ENCODE data around the gene OR2A7.
"Not testable (repeated sequence)": the region's sequence is repeated elsewhere in the genome, so short reads cannot be mapped to it uniquely, and the experiment has no call there.

The OR2A7 gene

GRCh38 chr7:144252307-144252706 lies 12.3 kb downstream of the OR2A7 start:
- DNase-seq (ENCODE audit: low read depth, low spot score) = not testable (repeated sequence)

GRCh38 chr7:144247674-144248330 lies 16.8 kb downstream of the OR2A7 start:
- DNase-seq (ENCODE audit: low read depth, low spot score) = not testable (repeated sequence)

GRCh38 chr7:144246967-144247366 lies 17.6 kb downstream of the OR2A7 start:
- not testable (repeated sequence) for DNase-seq (ENCODE audit: low read depth, low spot score)

- DNase-seq (ENCODE audit: low read depth, low spot score) = not testable (repeated sequence)
These were observed 19.2 kb downstream of the OR2A7 start for GRCh38 chr7:144245372-144245771.

- DNase-seq (ENCODE audit: low read depth, low spot score) = not testable (repeated sequence)
These were observed 25.2 kb downstream of the OR2A7 start, which contains the start of gene OR2A42 for GRCh38 chr7:144239365-144239764. OR2A42 (minus strand) TSS chr7:144239605; CDS start chr7:144232843, 6,762 bp downstream.

- not testable (repeated sequence) for DNase-seq (ENCODE audit: low read depth, low spot score)
These were observed 26.0 kb downstream of the OR2A7 start for GRCh38 chr7:144238530-144239082.

- DNase-seq (ENCODE audit: low read depth, low spot score) = not testable (repeated sequence)
These were observed 31.6 kb downstream of the OR2A7 start for GRCh38 chr7:144233039-144233438.

- DNase-seq (ENCODE audit: low read depth, low spot score) = not testable (repeated sequence)
These were observed 33.6 kb downstream of the OR2A7 start for GRCh38 chr7:144231027-144231426.

- DNase-seq (ENCODE audit: low read depth, low spot score) = not testable (repeated sequence)
These were observed 35.8 kb downstream of the OR2A7 start for GRCh38 chr7:144228810-144229209.

- DNase-seq (ENCODE audit: low read depth, low spot score) = not testable (repeated sequence)
These were observed 37.7 kb downstream of the OR2A7 start for GRCh38 chr7:144226866-144227265.

GRCh38 chr7:144223675-144224074 lies 40.9 kb downstream of the OR2A7 start:
- DNase-seq (ENCODE audit: low read depth, low spot score) = not testable (repeated sequence)

- not testable (repeated sequence) for DNase-seq (ENCODE audit: low read depth, low spot score)
These were observed 44.1 kb downstream of the OR2A7 start for GRCh38 chr7:144220531-144220930.

- not testable (repeated sequence) for DNase-seq (ENCODE audit: low read depth, low spot score)
These were observed 45.4 kb downstream of the OR2A7 start for GRCh38 chr7:144219149-144219548.

GRCh38 chr7:144218581-144218980 lies 46.0 kb downstream of the OR2A7 start:
- DNase-seq (ENCODE audit: low read depth, low spot score) = not testable (repeated sequence)

GRCh38 chr7:144217200-144217599 lies 47.4 kb downstream of the OR2A7 start:
- DNase-seq (ENCODE audit: low read depth, low spot score) = not testable (repeated sequence)
